Neural progenitor cell (in vitro differentiated cells): ENCODE data around the gene ZNF225. TPM values are rescaled to one million over a fixed set of nuclear protein-coding genes. Genes with fewer than 3 reads are reported as not detected.
A peak's percentile ranks its signal among the peaks of the same experiment; 100 is the strongest.

ENCODE experiments used
- DNase-seq: peaks from one replicate; pipeline ENCODE4 v3.0.0-alpha.2; 2016; ENCODE audit warnings: low spot score
- H2AFZ ChIP-seq: fragments of 200-600 bp; sonication (generic); replicated peaks from 2 replicates; pipeline ENCODE4 v1.6.1; 2016; ENCODE audit warnings: antibody characterized with exemption
- H3F3A ChIP-seq: fragments of 200-600 bp; sonication (generic); 2 replicates; pipeline ENCODE4 v1.6.1; 2016; ENCODE audit warnings: antibody characterized with exemption, low read depth
- H3K27ac ChIP-seq: fragments of 200-600 bp; sonication (generic); 2 replicates; pipeline ENCODE4 v1.5.1; 2016; ENCODE audit warnings: mild to moderate bottlenecking
- H3K27me3 ChIP-seq: fragments of 200-600 bp; sonication (generic); 2 replicates; pipeline ENCODE4 v1.6.1; 2016; ENCODE audit warnings: mild to moderate bottlenecking, moderate library complexity
- H3K36me3 ChIP-seq: fragments of 200-600 bp; sonication (generic); 2 replicates; pipeline ENCODE4 v1.5.1; 2016
- H3K4me1 ChIP-seq: fragments of 200-600 bp; sonication (generic); 2 replicates; pipeline ENCODE4 v1.6.1; 2016; ENCODE audit warnings: mixed run types
- H3K4me2 ChIP-seq: fragments of 200-600 bp; sonication (generic); 2 replicates; pipeline ENCODE4 v1.6.1; 2016
- H3K4me3 ChIP-seq: fragments of 200-600 bp; sonication (generic); 2 replicates; pipeline ENCODE4 v1.5.1; 2016
- H3K79me2 ChIP-seq: fragments of 200-600 bp; sonication (generic); 2 replicates; pipeline ENCODE4 v1.6.1; 2016; ENCODE audit warnings: low read depth
- H3K9ac ChIP-seq: fragments of 200-600 bp; sonication (generic); 2 replicates; pipeline ENCODE4 v1.6.1; 2016
- H3K9me3 ChIP-seq: fragments of 200-600 bp; sonication (generic); 2 replicates; pipeline ENCODE4 v1.5.1; 2016; ENCODE audit warnings: low read depth
- H4K20me1 ChIP-seq: fragments of 200-600 bp; sonication (generic); 2 replicates; pipeline ENCODE4 v1.6.1; 2016; ENCODE audit warnings: low read depth
- H3K27ac Mint-ChIP-seq: 3 replicates; pipeline ENCODE4 v1.8.0; 2021; ENCODE audit warnings: mixed read lengths
- H3K27me3 Mint-ChIP-seq: 2 replicates; pipeline ENCODE4 v1.8.0; 2022; ENCODE audit warnings: low read depth, mild to moderate bottlenecking, inconsistent platforms, moderate library complexity, mixed read lengths; ENCODE audit not compliant: insufficient read depth
- H3K36me3 Mint-ChIP-seq: 3 replicates; pipeline ENCODE4 v1.8.0; 2021; ENCODE audit warnings: mixed read lengths
- H3K4me1 Mint-ChIP-seq: 3 replicates; pipeline ENCODE4 v1.8.0; 2021; ENCODE audit warnings: mixed read lengths
- H3K4me3 Mint-ChIP-seq: 3 replicates; pipeline ENCODE4 v1.8.0; 2021; ENCODE audit warnings: mild to moderate bottlenecking, moderate library complexity, mixed read lengths
- H3K9me3 Mint-ChIP-seq: 3 replicates; pipeline ENCODE4 v1.8.0; 2020; ENCODE audit warnings: mixed read lengths
- EZH2 ChIP-seq: fragments of 200-600 bp; sonication (generic); IDR thresholded peaks from 2 replicates; pipeline ENCODE4 v1.6.1; 2017; ENCODE audit warnings: antibody characterized with exemption, mild to moderate bottlenecking, moderate library complexity
- EZH2phosphoT487 ChIP-seq: fragments of 200-600 bp; sonication (generic); IDR thresholded peaks from 2 replicates; pipeline ENCODE4 v1.6.1; 2017; ENCODE audit warnings: antibody characterized with exemption
- total RNA-seq: library from RNA; depleted of rRNA; stranded (reverse); fragments of >200 nt; gene quantifications from 2 replicates; pipeline ENCODE4 v1.2.3, GENCODE V29; 2015; ENCODE audit warnings: low replicate concordance
- TF ChIP-seq, protein P1 (sequence below): fragments of 200-600 bp; sonication (generic); IDR thresholded peaks from 2 replicates; pipeline ENCODE4 v1.5.1; 2017; ENCODE audit warnings: antibody characterized with exemption, mild to moderate bottlenecking

ZNF225 gene
- total RNA-seq, 1 donor from 2014 or later, result 11.2 TPM

DNA sequence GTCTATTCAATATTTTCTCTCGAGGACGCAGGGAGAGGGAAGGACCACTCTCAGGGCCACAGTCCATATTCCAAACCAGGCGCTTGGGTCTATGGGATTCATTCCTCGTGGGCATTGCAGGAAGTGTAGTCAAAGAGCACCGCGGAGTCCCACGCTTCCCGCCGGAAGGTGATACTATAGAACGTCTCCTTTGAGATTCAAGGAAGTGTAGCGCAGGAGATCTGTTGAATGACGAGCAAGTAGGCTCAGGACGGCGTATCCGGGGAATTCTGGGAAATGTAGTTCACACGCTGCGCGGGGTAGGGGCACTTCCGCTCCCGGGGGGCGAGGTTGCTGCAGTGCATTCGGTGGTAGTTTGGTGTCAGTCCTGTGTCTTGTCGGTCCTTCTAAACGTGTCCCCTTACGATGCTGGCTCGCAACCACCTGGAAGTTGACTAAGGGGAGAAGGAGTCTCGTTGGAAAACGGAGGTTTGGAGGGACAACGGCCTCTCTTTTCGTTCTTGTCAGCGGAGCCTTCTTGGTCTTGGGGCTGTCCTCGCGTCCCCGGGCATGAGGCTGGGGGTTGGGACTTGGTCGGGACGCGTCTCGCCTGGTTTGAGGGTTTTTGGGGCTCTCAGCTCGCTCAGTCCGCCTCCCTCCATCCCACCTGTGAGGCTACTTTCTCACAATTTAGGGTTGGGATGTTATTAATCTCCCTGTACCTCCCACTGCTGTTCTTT is 41.2 kb upstream of the ZNF225 start, which contains the start of gene ZNF284:
ZNF284 (plus strand) TSS at position 336 of the 719 bp plus-strand sequence. CDS start 4,231 bp downstream, outside the sequence.
- Histone ChIP-seq H3K4me2 (peak within 1 kb of the TSS; percentile 83), H2AFZ (peak within 1 kb of the TSS; percentile 97), H3K79me2 (no peaks in the 10 kb centered on the region), H3K9ac (no peak within 1 kb of the TSS), H3K36me3 (peaks cover 12% of the 10 kb centered on the region), H3K27ac (no peak within 1 kb of the TSS), H3K27me3 (peaks cover 9% of the 10 kb centered on the region), H3F3A (no peaks in the 10 kb centered on the region), H3K9me3 (no peaks in the 10 kb centered on the region), H4K20me1 (no peaks in the 10 kb centered on the region), H3K4me1 (peaks cover 8% of the 10 kb centered on the region), H3K4me3 (peak within 1 kb of the TSS; percentile 68)
- TF ChIP-seq EZH2, result no peak
- TF ChIP-seq EZH2phosphoT487, result no peak
- TF ChIP-seq, protein P1, sequence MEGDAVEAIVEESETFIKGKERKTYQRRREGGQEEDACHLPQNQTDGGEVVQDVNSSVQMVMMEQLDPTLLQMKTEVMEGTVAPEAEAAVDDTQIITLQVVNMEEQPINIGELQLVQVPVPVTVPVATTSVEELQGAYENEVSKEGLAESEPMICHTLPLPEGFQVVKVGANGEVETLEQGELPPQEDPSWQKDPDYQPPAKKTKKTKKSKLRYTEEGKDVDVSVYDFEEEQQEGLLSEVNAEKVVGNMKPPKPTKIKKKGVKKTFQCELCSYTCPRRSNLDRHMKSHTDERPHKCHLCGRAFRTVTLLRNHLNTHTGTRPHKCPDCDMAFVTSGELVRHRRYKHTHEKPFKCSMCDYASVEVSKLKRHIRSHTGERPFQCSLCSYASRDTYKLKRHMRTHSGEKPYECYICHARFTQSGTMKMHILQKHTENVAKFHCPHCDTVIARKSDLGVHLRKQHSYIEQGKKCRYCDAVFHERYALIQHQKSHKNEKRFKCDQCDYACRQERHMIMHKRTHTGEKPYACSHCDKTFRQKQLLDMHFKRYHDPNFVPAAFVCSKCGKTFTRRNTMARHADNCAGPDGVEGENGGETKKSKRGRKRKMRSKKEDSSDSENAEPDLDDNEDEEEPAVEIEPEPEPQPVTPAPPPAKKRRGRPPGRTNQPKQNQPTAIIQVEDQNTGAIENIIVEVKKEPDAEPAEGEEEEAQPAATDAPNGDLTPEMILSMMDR, result no peak
- H3K36me3 Mint-ChIP-seq, result peaks cover 24% of the 10 kb centered on the region
- H3K27ac Mint-ChIP-seq, result peak within 1 kb of the TSS; percentile 8
- peaks cover 27% of the 10 kb centered on the region for H3K9me3 Mint-ChIP-seq
- DNase-seq, result peak; percentile 93
- peaks cover 9% of the 10 kb centered on the region for H3K27me3 Mint-ChIP-seq
- H3K4me3 Mint-ChIP-seq, result peak within 1 kb of the TSS; percentile 94
- peaks cover 16% of the 10 kb centered on the region for H3K4me1 Mint-ChIP-seq

DNA sequence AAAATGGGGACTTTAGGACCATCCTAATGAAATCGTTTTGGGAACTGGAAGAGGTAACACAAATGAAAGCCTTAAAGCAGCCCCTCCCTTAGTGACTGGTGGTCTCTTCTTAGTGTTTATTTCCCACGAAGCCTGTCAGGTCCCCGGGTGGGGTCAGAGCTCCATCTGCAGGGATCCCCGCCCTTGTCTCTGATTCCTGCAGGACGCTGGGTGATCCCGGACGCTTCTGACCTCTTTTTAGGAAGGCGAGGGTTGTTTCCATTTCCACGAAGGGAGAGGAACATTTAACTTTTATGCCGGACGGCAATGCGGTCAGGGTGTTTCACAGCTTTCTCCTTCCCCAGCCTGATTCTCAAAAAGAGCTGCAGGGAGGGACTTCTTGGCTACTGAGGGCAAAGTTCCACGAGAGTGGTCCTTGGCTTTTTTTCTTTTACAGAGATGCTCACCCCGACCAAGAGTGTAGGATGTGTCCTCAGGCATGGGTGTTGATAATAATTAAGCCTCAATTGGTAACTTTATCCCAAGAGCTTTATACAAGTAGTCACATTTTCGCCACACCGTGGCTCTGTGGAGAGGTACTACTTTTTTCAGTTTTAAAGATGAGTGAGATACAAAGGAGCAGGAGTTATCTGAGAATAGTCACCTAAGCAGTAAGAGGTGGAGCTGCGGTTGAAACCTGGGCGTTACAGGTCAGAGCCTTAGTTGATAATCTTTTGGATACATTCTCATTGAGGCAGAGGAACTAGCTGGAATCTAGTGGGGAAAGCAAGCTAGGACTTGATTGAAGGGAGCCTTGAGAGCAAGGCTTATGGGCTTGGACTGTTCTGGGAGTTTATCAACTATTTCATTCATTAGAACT is 40.4 kb upstream of the ZNF225 start:
- TF ChIP-seq EZH2phosphoT487 (no peak), EZH2 (no peak)
- TF ChIP-seq, protein P1, result no peak
- Histone ChIP-seq H3F3A (no peaks in the 10 kb centered on the region), H3K4me3 (peak overlapping the region; percentile 68), H4K20me1 (no peaks in the 10 kb centered on the region), H3K27ac (no peak overlapping the region), H3K36me3 (peaks cover 7% of the 10 kb centered on the region), H3K27me3 (peaks cover 9% of the 10 kb centered on the region), H3K9ac (no peak overlapping the region), H3K4me2 (peak overlapping the region; percentile 83), H3K4me1 (peaks cover 8% of the 10 kb centered on the region), H3K9me3 (no peaks in the 10 kb centered on the region), H2AFZ (peak overlapping the region; percentile 97), H3K79me2 (no peaks in the 10 kb centered on the region)
- Mint-ChIP-seq H3K4me1 (peaks cover 16% of the 10 kb centered on the region), H3K4me3 (peak overlapping the region; percentile 94), H3K9me3 (peaks cover 23% of the 10 kb centered on the region), H3K27me3 (peaks cover 9% of the 10 kb centered on the region), H3K36me3 (peaks cover 20% of the 10 kb centered on the region), H3K27ac (no peak overlapping the region)
- DNase-seq, result no peak

DNA sequence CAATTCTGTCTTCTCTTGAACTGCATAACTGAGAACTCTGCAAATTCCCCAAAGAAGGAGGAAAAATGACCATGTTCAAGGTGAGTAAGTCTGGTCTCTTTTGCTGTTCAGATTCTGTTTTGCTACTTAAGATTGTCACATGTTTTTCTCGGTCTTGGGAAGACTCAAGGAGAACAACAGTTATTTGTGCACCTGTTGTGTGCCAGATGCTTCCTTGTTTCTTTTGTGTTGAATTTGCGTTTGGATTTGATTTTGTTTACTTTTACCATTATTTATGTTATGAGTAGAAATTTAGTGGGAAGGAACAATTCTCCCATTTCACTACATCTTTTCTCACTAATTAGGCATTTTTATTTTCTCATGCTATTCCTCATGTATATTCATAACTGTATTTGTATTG is 36.9 kb upstream of the ZNF225 start:
- Histone ChIP-seq H3K27me3 (peaks cover 9% of the 10 kb centered on the region), H3F3A (no peaks in the 10 kb centered on the region), H3K4me1 (peaks cover 8% of the 10 kb centered on the region), H4K20me1 (no peaks in the 10 kb centered on the region), H3K36me3 (no peaks in the 10 kb centered on the region), H3K9ac (no peak overlapping the region), H2AFZ (no peak overlapping the region), H3K4me3 (no peak overlapping the region), H3K4me2 (no peak overlapping the region), H3K79me2 (no peaks in the 10 kb centered on the region), H3K9me3 (no peaks in the 10 kb centered on the region), H3K27ac (no peak overlapping the region)
- H3K4me1 Mint-ChIP-seq, result peaks cover 16% of the 10 kb centered on the region
- no peak for TF ChIP-seq EZH2phosphoT487
- TF ChIP-seq, protein P1, result no peak
- no peak for TF ChIP-seq EZH2
- DNase-seq, result no peak
- peaks cover 19% of the 10 kb centered on the region for H3K36me3 Mint-ChIP-seq
- H3K27ac Mint-ChIP-seq, result no peak overlapping the region
- peaks cover 6% of the 10 kb centered on the region for H3K9me3 Mint-ChIP-seq
- H3K4me3 Mint-ChIP-seq, result no peak overlapping the region
- H3K27me3 Mint-ChIP-seq, result peaks cover 9% of the 10 kb centered on the region
